HG03175 (cell line): ENCODE results near the gene STAT3.

ENCODE experiments used
- ATAC-seq: cut with Tn5 transposase; IDR thresholded peaks from one replicate; pipeline ENCODE4 v1.9.1; 2021; ENCODE audit warnings: mild to moderate bottlenecking, moderate library complexity; ENCODE audit not compliant: unreplicated experiment

STAT3 gene

GRCh38 chr17:42282478-42283080, 105.7 kb downstream of the STAT3 start:
- no peak for ATAC-seq

GRCh38 chr17:42281571-42282096, 106.6 kb downstream of the STAT3 start:
- no peak for ATAC-seq

GRCh38 chr17:42279776-42280630, 108.2 kb downstream of the STAT3 start:
- ATAC-seq = no peak

GRCh38 chr17:42277342-42277712, 110.9 kb downstream of the STAT3 start:
- ATAC-seq = no peak

- peak; percentile 19 for ATAC-seq
These were observed 111.5 kb downstream of the STAT3 start for GRCh38 chr17:42276609-42277341.

- peak; percentile 55 for ATAC-seq
These were observed 112.0 kb downstream of the STAT3 start, which contains the start of gene STAT5B for GRCh38 chr17:42276359-42276608. Gene STAT5B, minus strand, starts transcription at chr17:42276391. Its CDS starts 44,264 bp downstream, at chr17:42232127.

GRCh38 chr17:42275527-42276358, 112.5 kb downstream of the STAT3 start:
- peak; percentile 47 for ATAC-seq

GRCh38 chr17:42274812-42275526, 113.3 kb downstream of the STAT3 start:
- ATAC-seq = no peak

GRCh38 chr17:42274253-42274542, 114.0 kb downstream of the STAT3 start:
- no peak for ATAC-seq

GRCh38 chr17:42273474-42274252, 114.6 kb downstream of the STAT3 start:
- no peak for ATAC-seq

- ATAC-seq = no peak
These were observed 115.9 kb downstream of the STAT3 start for GRCh38 chr17:42272162-42272907.

- ATAC-seq = no peak
These were observed 116.5 kb downstream of the STAT3 start for GRCh38 chr17:42271779-42272035.

- no peak for ATAC-seq
These were observed 117.0 kb downstream of the STAT3 start for GRCh38 chr17:42271006-42271778.

- ATAC-seq = no peak
These were observed 117.6 kb downstream of the STAT3 start for GRCh38 chr17:42270596-42270995.

- no peak for ATAC-seq
These were observed 118.1 kb downstream of the STAT3 start for GRCh38 chr17:42270170-42270535.

- ATAC-seq = no peak
These were observed 120.0 kb downstream of the STAT3 start for GRCh38 chr17:42268236-42268635.

- no peak for ATAC-seq
These were observed 121.1 kb downstream of the STAT3 start for GRCh38 chr17:42266918-42267766.

GRCh38 chr17:42266462-42266861, 121.8 kb downstream of the STAT3 start:
- ATAC-seq = no peak
